CD4-positive, alpha-beta memory T cell (primary cell): ENCODE data around the gene CHMP1A. TPM values are rescaled to one million over a fixed set of nuclear protein-coding genes. Genes with fewer than 3 reads are reported as not detected.
"Not testable (repeated sequence)": the region's sequence is repeated elsewhere in the genome, so short reads cannot be mapped to it uniquely, and the experiment has no call there.

Source experiments
- CTCF ChIA-PET: fragments of 350-600 bp; sonication (Branson Sonifier 250); formaldehyde crosslinking; loops from one replicate; lab custom pipeline; 2021; ENCODE audit warnings: inconsistent platforms; ENCODE audit not compliant: partially characterized antibody; lab: Charles Lee
- POLR2A ChIA-PET: fragments of 350-600 bp; sonication (Branson Sonifier 250); formaldehyde crosslinking; loops from one replicate; lab custom pipeline; 2021; ENCODE audit not compliant: partially characterized antibody; lab: Charles Lee
- DNase-seq, 5 donors: peaks; one replicate each; pipeline versions ENCODE4 v3.0.0 to v3.0.0-alpha.2; 2020 to 2022; ENCODE audit warnings: mixed read lengths in 1 of 5
- H3K27ac ChIP-seq: one replicate; pipeline ENCODE4 v1.7.0; 2013; ENCODE audit warnings: low read depth, low read length
- H3K27me3 ChIP-seq: 2 replicates; pipeline ENCODE4 v1.7.0; 2013; ENCODE audit warnings: mild to moderate bottlenecking, low read length, moderate library complexity; ENCODE audit not compliant: insufficient read depth
- H3K36me3 ChIP-seq: 2 replicates; pipeline ENCODE4 v1.7.0; 2013; ENCODE audit warnings: mild to moderate bottlenecking, low read length, moderate library complexity; ENCODE audit not compliant: insufficient read depth
- H3K4me1 ChIP-seq: 2 replicates; pipeline ENCODE4 v1.7.0; 2013; ENCODE audit warnings: mild to moderate bottlenecking, low read length, moderate library complexity; ENCODE audit not compliant: insufficient read depth
- H3K4me3 ChIP-seq, 2 donors: one replicate each; pipeline ENCODE4 v1.7.0; 2013; ENCODE audit warnings: low read length in 2 of 2, mild to moderate bottlenecking in 1 of 2
- H3K9me3 ChIP-seq, 2 donors: one replicate each; pipeline ENCODE4 v1.7.0; 2013; ENCODE audit warnings: low read length in 2 of 2, control low read depth in 1 of 2; ENCODE audit not compliant: control insufficient read depth in 1 of 2
- H3K27ac Mint-ChIP-seq, 7 donors: one replicate each; pipeline ENCODE4 v1.8.0; 2020 to 2021; ENCODE audit warnings: mixed read lengths in 7 of 7, mild to moderate bottlenecking in 6 of 7, inconsistent platforms in 3 of 7, moderate library complexity in 3 of 7
- H3K27me3 Mint-ChIP-seq, 2 donors: one replicate each; pipeline ENCODE4 v1.8.0; 2020 to 2021; ENCODE audit warnings: mixed read lengths in 2 of 2
- H3K36me3 Mint-ChIP-seq, 2 donors: one replicate each; pipeline ENCODE4 v1.8.0; 2020 to 2021; ENCODE audit warnings: mixed read lengths in 2 of 2, inconsistent platforms in 1 of 2, mild to moderate bottlenecking in 1 of 2
- H3K4me1 Mint-ChIP-seq, 4 donors: one replicate each; pipeline ENCODE4 v1.8.0; 2020 to 2021; ENCODE audit warnings: mixed read lengths in 4 of 4, mild to moderate bottlenecking in 1 of 4
- H3K4me3 Mint-ChIP-seq, 8 donors: one replicate each; pipeline ENCODE4 v1.8.0; 2020 to 2021; ENCODE audit warnings: mixed read lengths in 8 of 8, mild to moderate bottlenecking in 7 of 8, moderate library complexity in 6 of 8, inconsistent platforms in 3 of 8
- H3K9me3 Mint-ChIP-seq, 8 donors: one replicate each; pipeline ENCODE4 v1.8.0; 2020 to 2021; ENCODE audit warnings: mixed read lengths in 8 of 8, mild to moderate bottlenecking in 5 of 8, inconsistent platforms in 3 of 8, moderate library complexity in 1 of 8
- intact Hi-C: fragments of 100-400 bp; cut with micrococcal nuclease; formaldehyde crosslinking; loops from one replicate; pipeline ENCODE4 v1.15.1; 2023
- polyA plus RNA-seq, 2 donors: library from polyadenylated mRNA; unstranded; fragments of 300-500 nt; fragmentation: Illumina TruSeq; gene quantifications; one replicate each; pipeline ENCODE4 v1.2.3, GENCODE V29; 2021
- total RNA-seq, 2 experiments: library from RNA; stranded (reverse); gene quantifications; one replicate each; pipeline ENCODE4 v1.2.3, GENCODE V29; 2021

Gene CHMP1A
- total and polyA plus RNA-seq, 4 experiments from 2014 or later, result 66.5 to 88.9 (median 80.6) TPM

- POLR2A ChIA-PET, result interaction anchor here (0.6 to 6.0 kb wide), 25 partner anchors 8 to 376 kb away, joined by 3 to 59 read pairs (median 5); partner anchors contain the start of genes CDK10, CHMP1A, FANCA and SPATA33
- H3K4me3 ChIP-seq, result peak overlapping the region; percentile 34 to 64
- intact Hi-C loops, result loop anchor here (1.0 kb wide), 7 partner anchors 15 to 247 kb away; partner anchors contain the start of genes CDK10, CHMP1A, DEF8 and SPATA33
- H3K9me3 Mint-ChIP-seq, result no peaks in the 10 kb centered on the region
- H3K27me3 ChIP-seq, result no peaks in the 10 kb centered on the region
- CTCF ChIA-PET, result interaction anchor here (0.6 to 15.1 kb wide), 43 partner anchors 8 to 483 kb away, joined by 3 to 293 read pairs (median 4); partner anchors contain the start of genes CDK10, CHMP1A, MC1R and SPATA33
- H3K36me3 Mint-ChIP-seq, result peaks cover 0 to 7% of the 10 kb centered on the region in 2 donors
- peaks cover 8 to 37% (median 17%) of the 10 kb centered on the region in 4 donors for H3K4me1 Mint-ChIP-seq
- H3K36me3 ChIP-seq, result no peaks in the 10 kb centered on the region
- peaks cover 33% of the 10 kb centered on the region for H3K4me1 ChIP-seq
- peak overlapping the region; percentile 80 for H3K27ac ChIP-seq
- H3K4me3 Mint-ChIP-seq, result peak overlapping the region; percentile 60 to 87 (median 82)
- DNase-seq, result peak; percentile 62 to 75 (median 65)
- no peaks in the 10 kb centered on the region for H3K27me3 Mint-ChIP-seq
- H3K9me3 ChIP-seq, result no peaks in the 10 kb centered on the region
- H3K27ac Mint-ChIP-seq, result peak overlapping the region; percentile 84 to 95 (median 92)
These were observed 43.3 kb upstream of the CHMP1A start for GRCh38 chr16:89700649-89701424.

- CTCF ChIA-PET, result interaction anchor here (0.6 to 15.1 kb wide), 44 partner anchors 8 to 482 kb away, joined by 3 to 293 read pairs (median 4); partner anchors contain the start of genes CDK10, CHMP1A, MC1R and SPATA33
- Histone ChIP-seq H3K4me1 (peaks cover 34% of the 10 kb centered on the region), H3K36me3 (no peaks in the 10 kb centered on the region), H3K27me3 (no peaks in the 10 kb centered on the region), H3K9me3 (no peaks in the 10 kb centered on the region), H3K4me3 (peak overlapping the region; percentile 34 to 64), H3K27ac (peak overlapping the region; percentile 80)
- POLR2A ChIA-PET, result interaction anchor here (0.5 to 6.0 kb wide), 27 partner anchors 9 to 376 kb away, joined by 3 to 59 read pairs (median 4); partner anchors contain the start of genes CDK10, CHMP1A, FANCA and SPATA33
- Mint-ChIP-seq H3K4me1 (peaks cover 8 to 42% (median 16%) of the 10 kb centered on the region in 4 donors), H3K27ac (peak overlapping the region; percentile 83 to 94 (median 92)), H3K4me3 (peak overlapping the region; percentile 51 to 87 (median 70)), H3K9me3 (no peaks in the 10 kb centered on the region), H3K27me3 (no peaks in the 10 kb centered on the region), H3K36me3 (peaks cover 0 to 7% of the 10 kb centered on the region in 2 donors)
- DNase-seq, result peak; percentile 92 to 97 (median 93)
- intact Hi-C loops, result loop anchor here (1.0 kb wide), 5 partner anchors 14 to 248 kb away; partner anchors contain the start of genes CDK10 and DEF8
These were observed 42.7 kb upstream of the CHMP1A start for GRCh38 chr16:89700100-89700648.

GRCh38 chr16:89699629-89700099 lies 42.2 kb upstream of the CHMP1A start:
- H3K27me3 ChIP-seq, H3K27me3 Mint-ChIP-seq, H3K4me3 ChIP-seq, H3K36me3 ChIP-seq, DNase-seq, H3K9me3 ChIP-seq, H3K9me3 Mint-ChIP-seq: not testable (repeated sequence)
- ChIA-PET CTCF (interaction anchor here (0.8 to 15.1 kb wide), 34 partner anchors 9 to 482 kb away, joined by 3 to 293 read pairs (median 4); partner anchors contain the start of genes CDK10, CHMP1A, MC1R and SPATA33), POLR2A (interaction anchor here (0.5 to 6.0 kb wide), 22 partner anchors 9 to 375 kb away, joined by 3 to 59 read pairs (median 4); partner anchors contain the start of genes CDK10, CHMP1A, FANCA and SPATA33)
- Mint-ChIP-seq H3K4me1 (peaks cover 8 to 42% (median 16%) of the 10 kb centered on the region in 4 donors), H3K36me3 (peaks cover 0 to 11% of the 10 kb centered on the region in 2 donors), H3K27ac (peak overlapping the region; percentile 83 to 94 (median 92)), H3K4me3 (peak overlapping the region in 7 of 8 donors; percentile 64 to 87 (median 70))
- Histone ChIP-seq H3K4me1 (peaks cover 34% of the 10 kb centered on the region), H3K27ac (peak overlapping the region; percentile 80)
- intact Hi-C loops, result loop anchor here (1.0 kb wide), 5 partner anchors 13 to 249 kb away; partner anchors contain the start of genes CDK10 and DEF8

GRCh38 chr16:89698717-89699116 lies 41.2 kb upstream of the CHMP1A start:
- H3K9me3 ChIP-seq, intact Hi-C loops, H3K36me3 ChIP-seq, H3K27ac ChIP-seq, H3K27me3 Mint-ChIP-seq, H3K27me3 ChIP-seq, DNase-seq, H3K4me3 ChIP-seq, H3K9me3 Mint-ChIP-seq: not testable (repeated sequence)
- POLR2A ChIA-PET, result interaction anchor here (1.3 to 6.0 kb wide), 6 partner anchors 10 to 165 kb away, joined by 3 to 59 read pairs (median 13); partner anchors contain the start of genes CDK10 and FANCA
- Mint-ChIP-seq H3K4me1 (peaks cover 8 to 42% (median 16%) of the 10 kb centered on the region in 4 donors), H3K4me3 (peak overlapping the region in 1 of 8 donors; percentile 12), H3K36me3 (peaks cover 1 to 14% of the 10 kb centered on the region in 2 donors), H3K27ac (peak overlapping the region; percentile 58 to 92 (median 87))
- CTCF ChIA-PET, result interaction anchor here (0.7 to 15.1 kb wide), 6 partner anchors 8 to 182 kb away, joined by 4 to 293 read pairs (median 24); partner anchors contain the start of gene CDK10
- peaks cover 34% of the 10 kb centered on the region for H3K4me1 ChIP-seq

- H3K27me3 Mint-ChIP-seq, result no peaks in the 10 kb centered on the region
- peaks cover 7 to 20% of the 10 kb centered on the region in 2 donors for H3K36me3 Mint-ChIP-seq
- intact Hi-C loops, result no loop called here
- Histone ChIP-seq H3K4me3 (no peak overlapping the region), H3K9me3 (no peaks in the 10 kb centered on the region), H3K27me3 (no peaks in the 10 kb centered on the region), H3K27ac (no peak overlapping the region), H3K4me1 (peaks cover 34% of the 10 kb centered on the region), H3K36me3 (peaks cover 6% of the 10 kb centered on the region)
- H3K4me3 Mint-ChIP-seq, result no peak overlapping the region
- H3K4me1 Mint-ChIP-seq, result peaks cover 6 to 37% (median 15%) of the 10 kb centered on the region in 4 donors
- ChIA-PET POLR2A (interaction anchor here (0.9 to 4.2 kb wide), 8 partner anchors 11 to 212 kb away, joined by 3 to 23 read pairs (median 4); partner anchors contain the start of genes CDK10, FANCA and TCF25), CTCF (interaction anchor here (0.6 to 15.1 kb wide), 5 partner anchors 9 to 164 kb away, joined by 3 to 293 read pairs (median 33); partner anchors contain the start of gene CDK10)
- H3K27ac Mint-ChIP-seq, result no peak overlapping the region
- no peaks in the 10 kb centered on the region for H3K9me3 Mint-ChIP-seq
- DNase-seq, result no peak
These were observed 40.3 kb upstream of the CHMP1A start for GRCh38 chr16:89697616-89698331.

- H3K27me3 ChIP-seq, result no peaks in the 10 kb centered on the region
- H3K4me1 ChIP-seq, result peaks cover 28% of the 10 kb centered on the region
- peaks cover 10% of the 10 kb centered on the region for H3K36me3 ChIP-seq
- H3K4me3 ChIP-seq, result no peak overlapping the region
- H3K9me3 Mint-ChIP-seq, result no peaks in the 10 kb centered on the region
- ChIA-PET CTCF (interaction anchor here (15.1 kb wide), 1 partner anchor 94 kb away, joined by 293 read pairs; no protein-coding TSS in a partner anchor), POLR2A (interaction anchor here (0.9 to 4.0 kb wide), 7 partner anchors 9 to 213 kb away, joined by 3 to 23 read pairs (median 3); partner anchors contain the start of genes CDK10 and TCF25)
- H3K27me3 Mint-ChIP-seq, result no peaks in the 10 kb centered on the region
- no peak overlapping the region for H3K27ac ChIP-seq
- no peak for DNase-seq
- no peak overlapping the region for H3K4me3 Mint-ChIP-seq
- intact Hi-C loops, result no loop called here
- H3K4me1 Mint-ChIP-seq, result peaks cover 6 to 31% (median 12%) of the 10 kb centered on the region in 4 donors
- H3K9me3 ChIP-seq, result no peaks in the 10 kb centered on the region
- peaks cover 7 to 20% of the 10 kb centered on the region in 2 donors for H3K36me3 Mint-ChIP-seq
- H3K27ac Mint-ChIP-seq, result no peak overlapping the region
These were observed 39.7 kb upstream of the CHMP1A start for GRCh38 chr16:89697161-89697615.
